Panc1 (cell line): Measurements from ENCODE around the gene MTMR12. TPM values are rescaled to one million over a fixed set of nuclear protein-coding genes. Genes with fewer than 3 reads are reported as not detected.
"Not testable (repeated sequence)": the region's sequence is repeated elsewhere in the genome, so short reads cannot be mapped to it uniquely, and the experiment has no call there.

Experiments used
- ATAC-seq: fragments of 200-7000 bp; cut with Tn5 transposase; 2 replicates; pipeline ENCODE4 v1.9.1; 2020; ENCODE audit warnings: mild to moderate bottlenecking, moderate library complexity
- BruUV-seq: library from RNA; stranded (reverse); fragments of 400-500 nt; replicated peaks from 2 replicates; lab custom pipeline; 2021; lab: Mats Ljungman, UMichigan
- CTCF ChIA-PET: fragments of 300-600 bp; sonication (Branson Sonifier 250); formaldehyde crosslinking; loops from one replicate; lab custom pipeline; 2022; ENCODE audit warnings: antibody characterized with exemption; lab: Charles Lee
- POLR2A ChIA-PET: fragments of 300-600 bp; sonication (Branson Sonifier 250); formaldehyde crosslinking; loops from one replicate; lab custom pipeline; 2022; ENCODE audit warnings: antibody characterized with exemption; lab: Charles Lee
- DNase-seq: peaks from one replicate; pipeline ENCODE4 v3.0.0-alpha.2; 2010; ENCODE audit warnings: low read depth, low spot score
- H3K27ac ChIP-seq: 2 replicates; pipeline ENCODE4 v1.5.1; 2011; ENCODE audit warnings: mild to moderate bottlenecking, low read length, inconsistent platforms
- H3K27me3 ChIP-seq: fragments of 200-500 bp; sonication (Bioruptor generic); 2 replicates; pipeline ENCODE4 v1.6.0; 2014; ENCODE audit warnings: low read length, inconsistent platforms; ENCODE audit not compliant: control insufficient read depth, insufficient read depth
- H3K36me3 ChIP-seq: fragments of 200-500 bp; sonication (Bioruptor generic); 2 replicates; pipeline ENCODE4 v1.5.1; 2014; ENCODE audit warnings: inconsistent platforms, mild to moderate bottlenecking, low read length, moderate library complexity; ENCODE audit not compliant: control insufficient read depth, insufficient read depth
- H3K4me1 ChIP-seq: 2 replicates; pipeline ENCODE4 v1.5.1; 2011; ENCODE audit warnings: inconsistent platforms, mild to moderate bottlenecking, low read length, moderate library complexity; ENCODE audit not compliant: control insufficient read depth, insufficient read depth
- H3K4me3 ChIP-seq, 2 experiments: 2 replicates each; pipeline ENCODE4 v1.5.1; 2011 to 2012; ENCODE audit warnings: low read depth in 2 of 2, low read length in 2 of 2, mild to moderate bottlenecking in 2 of 2, inconsistent platforms in 1 of 2, moderate library complexity in 1 of 2
- H3K9me3 ChIP-seq: fragments of 200-500 bp; sonication (Bioruptor generic); 2 replicates; pipeline ENCODE4 v1.5.1; 2014; ENCODE audit warnings: low read depth, mild to moderate bottlenecking, inconsistent platforms, low read length, moderate library complexity; ENCODE audit not compliant: control insufficient read depth, insufficient read depth
- POLR2AphosphoS5 ChIP-seq: IDR thresholded peaks from 2 replicates; pipeline ENCODE4 v1.6.1; 2012; ENCODE audit warnings: mild to moderate bottlenecking, low read depth, low read length, moderate library complexity
- SIN3A ChIP-seq: IDR thresholded peaks from 2 replicates; pipeline ENCODE4 v1.6.1; 2012; ENCODE audit warnings: low read depth, mild to moderate bottlenecking, low read length, moderate library complexity, borderline replicate concordance; ENCODE audit not compliant: insufficient read depth
- TCF7L2 ChIP-seq: IDR thresholded peaks from 2 replicates; pipeline ENCODE4 v1.6.1; 2011; ENCODE audit warnings: mild to moderate bottlenecking, low read depth, low read length, inconsistent platforms
- in situ Hi-C: cut with HindIII; loops from 2 replicates; pipeline ENCODE4 v1.10.0; 2016; ENCODE audit warnings: low sequenced_read_pairs, low pct_unique_long_range_greater_than_20kb
- intact Hi-C: fragments of 100-400 bp; cut with micrococcal nuclease; formaldehyde crosslinking; loops from one replicate; pipeline ENCODE4 v1.10.0; 2022; ENCODE audit not compliant: unreplicated experiment
- total RNA-seq: library from RNA; stranded (reverse); gene quantifications from one replicate; pipeline ENCODE4 v1.2.1, GENCODE V29; 2021; ENCODE audit not compliant: unreplicated experiment
- TF ChIP-seq, protein P1 (sequence below), 2 experiments: IDR thresholded peaks; 2 replicates each; pipeline ENCODE4 v1.6.1; 2011 to 2012; ENCODE audit warnings: low read depth in 2 of 2, control low read depth in 1 of 2, low read length in 1 of 2, mild to moderate bottlenecking in 1 of 2, moderate library complexity in 1 of 2; ENCODE audit not compliant: insufficient read depth in 1 of 2
- TF ChIP-seq, protein P2 (sequence below): fragments of 450-650 bp; IDR thresholded peaks from 2 replicates; pipeline ENCODE4 v1.5.1; 2017; ENCODE audit warnings: mild to moderate bottlenecking

The MTMR12 gene
- total RNA-seq, 1 experiment from 2014 or later, result 42.4 TPM

DNA sequence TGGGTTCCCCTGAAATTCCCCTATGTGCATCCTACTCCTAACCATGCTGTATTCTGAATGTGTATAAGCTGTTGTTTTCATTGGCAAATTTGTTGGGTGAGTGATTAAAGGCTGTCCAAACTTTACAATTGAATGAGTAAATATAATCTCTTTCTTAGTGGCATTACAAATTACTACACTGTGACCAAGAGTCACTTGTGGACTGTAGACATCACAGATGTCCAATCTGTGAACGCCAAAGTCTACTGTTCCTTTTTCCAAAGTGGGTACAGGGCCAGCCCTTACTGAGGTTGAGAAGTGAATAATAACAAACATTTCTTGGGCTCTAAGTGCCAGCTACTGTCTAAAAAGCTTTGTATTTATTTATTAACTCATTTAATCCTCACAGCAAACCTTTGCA lies 29.7 kb downstream of the MTMR12 start:
- ChIA-PET POLR2A (no interaction called here), CTCF (no interaction called here)
- TF ChIP-seq, protein P1, sequence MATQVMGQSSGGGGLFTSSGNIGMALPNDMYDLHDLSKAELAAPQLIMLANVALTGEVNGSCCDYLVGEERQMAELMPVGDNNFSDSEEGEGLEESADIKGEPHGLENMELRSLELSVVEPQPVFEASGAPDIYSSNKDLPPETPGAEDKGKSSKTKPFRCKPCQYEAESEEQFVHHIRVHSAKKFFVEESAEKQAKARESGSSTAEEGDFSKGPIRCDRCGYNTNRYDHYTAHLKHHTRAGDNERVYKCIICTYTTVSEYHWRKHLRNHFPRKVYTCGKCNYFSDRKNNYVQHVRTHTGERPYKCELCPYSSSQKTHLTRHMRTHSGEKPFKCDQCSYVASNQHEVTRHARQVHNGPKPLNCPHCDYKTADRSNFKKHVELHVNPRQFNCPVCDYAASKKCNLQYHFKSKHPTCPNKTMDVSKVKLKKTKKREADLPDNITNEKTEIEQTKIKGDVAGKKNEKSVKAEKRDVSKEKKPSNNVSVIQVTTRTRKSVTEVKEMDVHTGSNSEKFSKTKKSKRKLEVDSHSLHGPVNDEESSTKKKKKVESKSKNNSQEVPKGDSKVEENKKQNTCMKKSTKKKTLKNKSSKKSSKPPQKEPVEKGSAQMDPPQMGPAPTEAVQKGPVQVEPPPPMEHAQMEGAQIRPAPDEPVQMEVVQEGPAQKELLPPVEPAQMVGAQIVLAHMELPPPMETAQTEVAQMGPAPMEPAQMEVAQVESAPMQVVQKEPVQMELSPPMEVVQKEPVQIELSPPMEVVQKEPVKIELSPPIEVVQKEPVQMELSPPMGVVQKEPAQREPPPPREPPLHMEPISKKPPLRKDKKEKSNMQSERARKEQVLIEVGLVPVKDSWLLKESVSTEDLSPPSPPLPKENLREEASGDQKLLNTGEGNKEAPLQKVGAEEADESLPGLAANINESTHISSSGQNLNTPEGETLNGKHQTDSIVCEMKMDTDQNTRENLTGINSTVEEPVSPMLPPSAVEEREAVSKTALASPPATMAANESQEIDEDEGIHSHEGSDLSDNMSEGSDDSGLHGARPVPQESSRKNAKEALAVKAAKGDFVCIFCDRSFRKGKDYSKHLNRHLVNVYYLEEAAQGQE (IDR thresholded peaks at IDR 0.05; ENCODE audit: insufficient read depth in 1 of 2, low read depth in 2 of 2, low read length in 1 of 2), result no peak
- TF ChIP-seq, protein P2, sequence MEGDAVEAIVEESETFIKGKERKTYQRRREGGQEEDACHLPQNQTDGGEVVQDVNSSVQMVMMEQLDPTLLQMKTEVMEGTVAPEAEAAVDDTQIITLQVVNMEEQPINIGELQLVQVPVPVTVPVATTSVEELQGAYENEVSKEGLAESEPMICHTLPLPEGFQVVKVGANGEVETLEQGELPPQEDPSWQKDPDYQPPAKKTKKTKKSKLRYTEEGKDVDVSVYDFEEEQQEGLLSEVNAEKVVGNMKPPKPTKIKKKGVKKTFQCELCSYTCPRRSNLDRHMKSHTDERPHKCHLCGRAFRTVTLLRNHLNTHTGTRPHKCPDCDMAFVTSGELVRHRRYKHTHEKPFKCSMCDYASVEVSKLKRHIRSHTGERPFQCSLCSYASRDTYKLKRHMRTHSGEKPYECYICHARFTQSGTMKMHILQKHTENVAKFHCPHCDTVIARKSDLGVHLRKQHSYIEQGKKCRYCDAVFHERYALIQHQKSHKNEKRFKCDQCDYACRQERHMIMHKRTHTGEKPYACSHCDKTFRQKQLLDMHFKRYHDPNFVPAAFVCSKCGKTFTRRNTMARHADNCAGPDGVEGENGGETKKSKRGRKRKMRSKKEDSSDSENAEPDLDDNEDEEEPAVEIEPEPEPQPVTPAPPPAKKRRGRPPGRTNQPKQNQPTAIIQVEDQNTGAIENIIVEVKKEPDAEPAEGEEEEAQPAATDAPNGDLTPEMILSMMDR, result no peak
- TF ChIP-seq TCF7L2, result no peak
- TF ChIP-seq SIN3A, result no peak
- no peak for TF ChIP-seq POLR2AphosphoS5
- in situ Hi-C loops, result no loop called here
- no peaks in the 10 kb centered on the region for H3K27me3 ChIP-seq
- intact Hi-C loops, result no loop called here
- H3K27ac ChIP-seq, result no peak overlapping the region
- ATAC-seq (no peak), DNase-seq (no peak)
- H3K4me3 ChIP-seq, result no peak overlapping the region
- no peaks in the 10 kb centered on the region for H3K36me3 ChIP-seq
- no TSS peak for BruUV-seq
- H3K9me3 ChIP-seq, result no peaks in the 10 kb centered on the region
- peaks cover 3% of the 10 kb centered on the region; the same call in 1 of the 2 replicates for H3K4me1 ChIP-seq

DNA sequence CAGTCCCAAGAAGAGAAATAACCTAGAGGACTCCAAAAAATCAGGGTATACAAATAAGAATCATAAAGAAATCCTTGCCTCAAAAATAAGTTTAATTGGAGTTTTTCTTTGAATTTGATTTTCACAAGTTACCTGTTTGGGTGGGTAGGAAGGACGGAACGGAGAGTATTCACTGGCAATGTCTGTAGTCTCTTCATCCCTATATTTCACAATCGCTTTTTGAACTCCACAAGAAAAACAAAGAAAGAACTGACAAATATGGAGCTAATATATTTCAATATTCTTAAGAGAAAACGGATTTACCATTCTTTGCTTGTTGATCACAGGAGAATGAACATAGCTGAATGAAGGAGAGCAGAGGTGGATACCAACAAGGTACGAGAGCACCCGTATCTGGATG lies 30.1 kb downstream of the MTMR12 start:
- ChIA-PET CTCF (no interaction called here), POLR2A (no interaction called here)
- BruUV-seq, result no TSS peak
- Histone ChIP-seq H3K36me3 (no peaks in the 10 kb centered on the region), H3K9me3 (no peaks in the 10 kb centered on the region), H3K27me3 (no peaks in the 10 kb centered on the region), H3K4me1 (peaks cover 3% of the 10 kb centered on the region; the same call in 1 of the 2 replicates), H3K4me3 (no peak overlapping the region), H3K27ac (no peak overlapping the region)
- no peak for TF ChIP-seq SIN3A
- TF ChIP-seq, protein P2, result no peak
- TF ChIP-seq, protein P1 (IDR thresholded peaks at IDR 0.05; ENCODE audit: insufficient read depth in 1 of 2, low read depth in 2 of 2, low read length in 1 of 2), result no peak
- no peak for TF ChIP-seq TCF7L2
- no peak for TF ChIP-seq POLR2AphosphoS5
- intact Hi-C loops, result no loop called here
- in situ Hi-C loops, result no loop called here
- ATAC-seq, result no peak
- no peak for DNase-seq

GRCh38 chr5:32281378-32282133 lies 31.2 kb downstream of the MTMR12 start:
- H3K27ac ChIP-seq, H3K36me3 ChIP-seq, H3K27me3 ChIP-seq, CTCF ChIA-PET, H3K4me1 ChIP-seq, H3K9me3 ChIP-seq, BruUV-seq, intact Hi-C loops, H3K4me3 ChIP-seq, DNase-seq, POLR2A ChIA-PET, in situ Hi-C loops, ATAC-seq: not testable (repeated sequence)
